Suprapubic skin (tissue), 3 donors: Measurements from ENCODE around the gene LPP.

Experiments used
- CTCF ChIP-seq, 2 donors: fragments of 200-600 bp in 1 of 2; fragments of 450-650 bp in 1 of 2; sonication (generic) in 1 of 2; IDR thresholded peaks; one replicate each; pipeline ENCODE4 v1.5.1; 2016 to 2019; ENCODE audit warnings: antibody characterized with exemption in 2 of 2, mild to moderate bottlenecking in 1 of 2, moderate library complexity in 1 of 2
- POLR2A ChIP-seq, 2 donors: fragments of 450-650 bp; IDR thresholded peaks; one replicate each; pipeline ENCODE4 v1.6.1; 2017; ENCODE audit warnings: antibody characterized with exemption in 2 of 2, mild to moderate bottlenecking in 2 of 2, moderate library complexity in 2 of 2

- TF ChIP-seq CTCF (IDR thresholded peaks at IDR 0.05), result no peak
- no peak for TF ChIP-seq POLR2A (IDR thresholded peaks at IDR 0.05)
Observed at GRCh38 chr3:188270423-188270972, 116.5 kb downstream of the LPP start.
